BLaER1 (cell line): ENCODE data around the gene TSPAN9.
A peak's percentile ranks its signal among the peaks of the same experiment; 100 is the strongest.
"Not testable (repeated sequence)": the region's sequence is repeated elsewhere in the genome, so short reads cannot be mapped to it uniquely, and the experiment has no call there.

Source experiments
- H3K27ac ChIP-seq: shearing (Covaris generic); formaldehyde crosslinking; 2 replicates; pipeline ENCODE4 v1.8.1; 2022
- H3K27me3 ChIP-seq: shearing (Covaris generic); formaldehyde crosslinking; 2 replicates; pipeline ENCODE4 v1.8.1; 2022
- H3K36me3 ChIP-seq: shearing (Covaris generic); formaldehyde crosslinking; 2 replicates; pipeline ENCODE4 v1.8.1; 2022
- H3K4me1 ChIP-seq: shearing (Covaris generic); formaldehyde crosslinking; 2 replicates; pipeline ENCODE4 v1.8.1; 2022
- H3K4me2 ChIP-seq: shearing (Covaris generic); formaldehyde crosslinking; 2 replicates; pipeline ENCODE4 v1.8.1; 2022
- H3K4me3 ChIP-seq: shearing (Covaris generic); formaldehyde crosslinking; 2 replicates; pipeline ENCODE4 v1.8.1; 2022
- H3K9ac ChIP-seq: shearing (Covaris generic); formaldehyde crosslinking; 2 replicates; pipeline ENCODE4 v1.8.1; 2022
- H3K9me3 ChIP-seq: shearing (Covaris generic); formaldehyde crosslinking; 2 replicates; pipeline ENCODE4 v1.8.1; 2022
- H4K20me1 ChIP-seq: shearing (Covaris generic); formaldehyde crosslinking; 2 replicates; pipeline ENCODE4 v1.8.1; 2022
- Cebpa-rat ChIP-seq: shearing (Covaris generic); IDR thresholded peaks from 2 replicates; pipeline ENCODE4 v1.8.1; 2022

Gene TSPAN9

GRCh38 chr12:3054374-3054773 lies 22.8 kb upstream of the TSPAN9 start:
- Histone ChIP-seq H4K20me1 (no peaks in the 10 kb centered on the region), H3K4me2 (no peak overlapping the region), H3K27me3 (no peaks in the 10 kb centered on the region; the same call in 1 of the 2 replicates), H3K4me3 (no peak overlapping the region), H3K36me3 (no peaks in the 10 kb centered on the region), H3K9me3 (no peaks in the 10 kb centered on the region), H3K9ac (no peak overlapping the region), H3K27ac (no peak overlapping the region), H3K4me1 (peaks cover 31% of the 10 kb centered on the region)
- no peak for TF ChIP-seq Cebpa-rat

- Histone ChIP-seq H3K27me3 (no peaks in the 10 kb centered on the region; the same call in 1 of the 2 replicates), H4K20me1 (no peaks in the 10 kb centered on the region), H3K9me3 (no peaks in the 10 kb centered on the region), H3K4me1 (peaks cover 23% of the 10 kb centered on the region), H3K36me3 (no peaks in the 10 kb centered on the region), H3K4me2 (no peak overlapping the region), H3K27ac (no peak overlapping the region), H3K9ac (no peak overlapping the region), H3K4me3 (no peak overlapping the region)
- no peak for TF ChIP-seq Cebpa-rat
These were observed 22.0 kb upstream of the TSPAN9 start for GRCh38 chr12:3055026-3055703.

GRCh38 chr12:3055704-3056467 lies 21.3 kb upstream of the TSPAN9 start:
- TF ChIP-seq Cebpa-rat = no peak
- Histone ChIP-seq H3K36me3 (no peaks in the 10 kb centered on the region), H3K9me3 (no peaks in the 10 kb centered on the region), H3K4me1 (peaks cover 15% of the 10 kb centered on the region), H3K4me2 (no peak overlapping the region; the same call in 1 of the 2 replicates), H4K20me1 (no peaks in the 10 kb centered on the region), H3K9ac (no peak overlapping the region), H3K4me3 (no peak overlapping the region), H3K27me3 (no peaks in the 10 kb centered on the region; the same call in 1 of the 2 replicates), H3K27ac (no peak overlapping the region)

GRCh38 chr12:3061059-3061458 lies 16.1 kb upstream of the TSPAN9 start:
- Histone ChIP-seq H3K4me2 (no peak overlapping the region), H4K20me1 (no peaks in the 10 kb centered on the region), H3K36me3 (no peaks in the 10 kb centered on the region), H3K9ac (no peak overlapping the region), H3K9me3 (peaks cover 13% of the 10 kb centered on the region), H3K27me3 (no peaks in the 10 kb centered on the region), H3K4me3 (no peak overlapping the region), H3K27ac (no peak overlapping the region), H3K4me1 (peaks cover 14% of the 10 kb centered on the region)
- TF ChIP-seq Cebpa-rat = no peak

- no peaks in the 10 kb centered on the region for H4K20me1 ChIP-seq
- no peak for TF ChIP-seq Cebpa-rat
- no peak overlapping the region for H3K9ac ChIP-seq
- no peak overlapping the region for H3K4me2 ChIP-seq
- H3K4me3 ChIP-seq = no peak overlapping the region
- H3K4me1 ChIP-seq = peaks cover 14% of the 10 kb centered on the region
- peaks cover 13% of the 10 kb centered on the region for H3K9me3 ChIP-seq
- no peak overlapping the region for H3K27ac ChIP-seq
- no peaks in the 10 kb centered on the region for H3K36me3 ChIP-seq
- no peaks in the 10 kb centered on the region for H3K27me3 ChIP-seq
These were observed 15.5 kb upstream of the TSPAN9 start for GRCh38 chr12:3061501-3062215.

- H3K27me3 ChIP-seq = 0 out of 2 replicates have a peak, but pooled peaks cover under 1% of the 10 kb centered on the region
- H3K27ac ChIP-seq = no peak overlapping the region
- peaks cover 41% of the 10 kb centered on the region for H3K4me1 ChIP-seq
- H3K9me3 ChIP-seq = peaks cover 13% of the 10 kb centered on the region
- no peak overlapping the region for H3K9ac ChIP-seq
- H3K4me3 ChIP-seq = no peak overlapping the region
- H3K4me2 ChIP-seq = no peak overlapping the region
- H4K20me1 ChIP-seq = no peaks in the 10 kb centered on the region
- TF ChIP-seq Cebpa-rat = no peak
- H3K36me3 ChIP-seq = no peaks in the 10 kb centered on the region
These were observed 11.9 kb upstream of the TSPAN9 start for GRCh38 chr12:3065300-3065699.

- not testable (repeated sequence) for H3K27me3 ChIP-seq, H4K20me1 ChIP-seq, H3K9ac ChIP-seq, H3K36me3 ChIP-seq, H3K4me3 ChIP-seq
- peak overlapping the region; percentile 84 for H3K4me2 ChIP-seq
- peaks cover 13% of the 10 kb centered on the region for H3K9me3 ChIP-seq
- 0 out of 2 replicates have a peak overlapping the region, but pooled peaks have one; percentile 22 for H3K27ac ChIP-seq
- peaks cover 47% of the 10 kb centered on the region for H3K4me1 ChIP-seq
These were observed 11.3 kb upstream of the TSPAN9 start for GRCh38 chr12:3065846-3066245.

GRCh38 chr12:3069714-3070113 lies 7.5 kb upstream of the TSPAN9 start:
- no peak overlapping the region for H3K27ac ChIP-seq
- H3K36me3 ChIP-seq = no peaks in the 10 kb centered on the region
- no peak for TF ChIP-seq Cebpa-rat
- H3K4me3 ChIP-seq = no peak overlapping the region
- H3K9ac ChIP-seq = no peak overlapping the region
- H3K9me3 ChIP-seq = peaks cover 1% of the 10 kb centered on the region
- H3K27me3 ChIP-seq = 0 out of 2 replicates have a peak, but pooled peaks cover 4% of the 10 kb centered on the region
- no peak overlapping the region; the same call in 1 of the 2 replicates for H3K4me2 ChIP-seq
- no peaks in the 10 kb centered on the region for H4K20me1 ChIP-seq
- H3K4me1 ChIP-seq = peaks cover 68% of the 10 kb centered on the region

- Histone ChIP-seq H3K27me3 (0 out of 2 replicates have a peak, but pooled peaks cover 4% of the 10 kb centered on the region), H3K36me3 (no peaks in the 10 kb centered on the region), H3K9ac (no peak overlapping the region), H3K4me2 (peak overlapping the region; percentile 19; the same call in 1 of the 2 replicates), H3K9me3 (no peaks in the 10 kb centered on the region), H3K4me3 (no peak overlapping the region), H3K4me1 (peaks cover 73% of the 10 kb centered on the region), H4K20me1 (no peaks in the 10 kb centered on the region), H3K27ac (no peak overlapping the region)
- no peak for TF ChIP-seq Cebpa-rat
These were observed 6.1 kb upstream of the TSPAN9 start for GRCh38 chr12:3071107-3071506.
